Right lobe of liver (tissue), 6 donors: ENCODE measurements around the gene TAMALIN. TPM values are rescaled to one million over a fixed set of nuclear protein-coding genes. Genes with fewer than 3 reads are reported as not detected.

ENCODE experiments used
- ATAC-seq, 4 donors: fragments of 200-7000 bp; cut with Tn5 transposase; one replicate each; pipeline ENCODE4 v1.9.1; 2020; ENCODE audit warnings: mild to moderate bottlenecking in 4 of 4, moderate library complexity in 4 of 4
- DNase-seq, 3 donors: peaks; one replicate each; pipeline ENCODE4 v3.0.0-alpha.2; 2020
- H3K27ac ChIP-seq, 3 donors: fragments of 200-600 bp; one replicate each; pipeline ENCODE4 v1.8.0; 2022
- H3K27me3 ChIP-seq, 2 donors: fragments of 200-600 bp; one replicate each; pipeline ENCODE4 v1.8.0; 2022
- H3K36me3 ChIP-seq, 4 donors: fragments of 200-600 bp; sonication (generic) in 1 of 4; one replicate each; pipeline versions ENCODE4 v1.5.1 to v1.8.0; 2017 to 2022; ENCODE audit warnings: control low read depth in 1 of 4
- H3K4me1 ChIP-seq, 4 donors: fragments of 200-600 bp; sonication (generic) in 1 of 4; one replicate each; pipeline versions ENCODE4 v1.5.1 to v1.8.0; 2017 to 2022; ENCODE audit warnings: control low read depth in 1 of 4
- H3K4me3 ChIP-seq, 3 donors: fragments of 200-600 bp; one replicate each; pipeline ENCODE4 v1.8.0; 2022
- H3K9me3 ChIP-seq, 4 donors: fragments of 200-600 bp; sonication (generic) in 1 of 4; one replicate each; pipeline versions ENCODE4 v1.5.1 to v1.8.0; 2017 to 2022; ENCODE audit warnings: control low read depth in 1 of 4
- CTCF ChIP-seq, 4 donors: fragments of 200-600 bp in 3 of 4; fragments of 450-650 bp in 1 of 4; IDR thresholded peaks; one replicate each; pipeline versions ENCODE4 v1.5.1 to v1.8.0; 2016 to 2022; ENCODE audit warnings: antibody characterized with exemption in 4 of 4, mild to moderate bottlenecking in 2 of 4
- POLR2A ChIP-seq: fragments of 450-650 bp; IDR thresholded peaks from one replicate; pipeline ENCODE4 v1.6.1; 2017; ENCODE audit warnings: antibody characterized with exemption, mild to moderate bottlenecking
- WGBS: methylation state at CpG from one replicate; pipeline ENCODE4 v1.1.6; 2018; ENCODE audit warnings: low coverage, low lambda C conversion rate; ENCODE audit not compliant: insufficient coverage; ENCODE audit errors: missing lambda C conversion rate; 5-methylcytosine and 5-hydroxymethylcytosine counted together
- intact Hi-C, 2 donors: fragments of 100-400 bp; cut with DNase I; formaldehyde crosslinking; loops; one replicate each; pipeline versions ENCODE4 v1.11.2 to v1.14.1; 2022
- total RNA-seq, 6 experiments: library from RNA; depleted of rRNA in 2 of 6; stranded (reverse); fragments of >200 nt in 2 of 6; fragmentation: NEBNext Ultra II Directional in 3 of 6; extraction: Animal tissue kit (Norgen Biotek cat#: 25700) in 3 of 6; gene quantifications; one replicate each; pipeline versions ENCODE4 v1.1.0 to v1.2.4, GENCODE V29; 2016 to 2023
- donor health status: DM: no; HTN: yes; CAD: no.
- donor health status: DM: no; HTN: no; CAD: no.
- donor health status: DM: no; HTN: no; CAD: no.
- donor health status: DM: no; HTN: yes; CAD: no.
- donor health status: DM: no; HTN: yes; CAD: no.

TAMALIN gene
- total RNA-seq, 6 experiments from 2014 or later = 2.9 to 6.5 (median 3.9) TPM

GRCh38 chr12:51992246-51992645 is 14.5 kb upstream of the TAMALIN start:
- no peaks in the 10 kb centered on the region for H3K9me3 ChIP-seq
- no peaks in the 10 kb centered on the region for H3K4me1 ChIP-seq
- intact Hi-C loops = no loop called here
- 88% methylated on average over 4 of the region's 5 CpGs for WGBS
- H3K27me3 ChIP-seq = no peaks in the 10 kb centered on the region
- no peak overlapping the region for H3K27ac ChIP-seq
- no peak for DNase-seq
- no peak overlapping the region for H3K4me3 ChIP-seq
- no peak for ATAC-seq
- peaks cover 0 to 61% (median 17%) of the 10 kb centered on the region in 4 donors for H3K36me3 ChIP-seq
- no peak for TF ChIP-seq POLR2A
- no peak for TF ChIP-seq CTCF (IDR thresholded peaks at IDR 0.05)

- intact Hi-C loops = no loop called here
- Histone ChIP-seq H3K4me3 (no peak overlapping the region), H3K4me1 (no peaks in the 10 kb centered on the region), H3K36me3 (peaks cover 0 to 43% (median 16%) of the 10 kb centered on the region in 4 donors), H3K27me3 (no peaks in the 10 kb centered on the region), H3K9me3 (no peaks in the 10 kb centered on the region), H3K27ac (no peak overlapping the region)
- DNase-seq (no peak), ATAC-seq (no peak)
- TF ChIP-seq POLR2A = no peak
- TF ChIP-seq CTCF (IDR thresholded peaks at IDR 0.05) = no peak
- no CpG with 5 or more reads among the region's 17 CpGs for WGBS
Observed at GRCh38 chr12:51994539-51994820, 12.3 kb upstream of the TAMALIN start.

- 100% methylated on average over 1 of the region's 4 CpGs for WGBS
Observed at GRCh38 chr12:51994959-51995358, 11.8 kb upstream of the TAMALIN start.

GRCh38 chr12:51997136-51997535 is 9.6 kb upstream of the TAMALIN start:
- WGBS = 76% methylated on average over 5 of the region's 5 CpGs
- H3K4me1 ChIP-seq = no peaks in the 10 kb centered on the region
- H3K36me3 ChIP-seq = peaks cover 0 to 26% (median 12%) of the 10 kb centered on the region in 4 donors
- H3K9me3 ChIP-seq = no peaks in the 10 kb centered on the region
- intact Hi-C loops = no loop called here
- ATAC-seq = no peak
- H3K27me3 ChIP-seq = no peaks in the 10 kb centered on the region
- no peak for DNase-seq
- no peak overlapping the region for H3K27ac ChIP-seq
- no peak overlapping the region for H3K4me3 ChIP-seq
- no peak for TF ChIP-seq CTCF (IDR thresholded peaks at IDR 0.05)
- TF ChIP-seq POLR2A = no peak

More at GRCh38 chr12:51994959-51995358, 11.8 kb upstream of the TAMALIN start:
- DNase-seq (no peak), ATAC-seq (no peak)
- Histone ChIP-seq H3K27me3 (no peaks in the 10 kb centered on the region), H3K4me1 (no peaks in the 10 kb centered on the region), H3K36me3 (peaks cover 0 to 38% (median 16%) of the 10 kb centered on the region in 4 donors), H3K4me3 (no peak overlapping the region), H3K9me3 (no peaks in the 10 kb centered on the region), H3K27ac (no peak overlapping the region)
- TF ChIP-seq CTCF (IDR thresholded peaks at IDR 0.05) (no peak), POLR2A (no peak)
- intact Hi-C loops = no loop called here

GRCh38 chr12:52003016-52003550 is 3.7 kb upstream of the TAMALIN start:
- TF ChIP-seq CTCF (IDR thresholded peaks at IDR 0.05) (no peak), POLR2A (no peak)
- intact Hi-C loops = no loop called here
- ATAC-seq = no peak

More at GRCh38 chr12:52003016-52003550, 3.7 kb upstream of the TAMALIN start:
- Histone ChIP-seq H3K27ac (no peak overlapping the region), H3K4me3 (no peak overlapping the region), H3K36me3 (no peaks in the 10 kb centered on the region), H3K9me3 (no peaks in the 10 kb centered on the region), H3K27me3 (no peaks in the 10 kb centered on the region), H3K4me1 (peaks cover 0 to 9% (median 0%) of the 10 kb centered on the region in 4 donors)
- DNase-seq = no peak
- 87% methylated on average over 6 of the region's 8 CpGs for WGBS
